ENCODE measurements around the gene ZRANB3.
"Not testable (repeated sequence)": the region's sequence is repeated elsewhere in the genome, so short reads cannot be mapped to it uniquely, and the experiment has no call there.

Gene ZRANB3

DNA sequence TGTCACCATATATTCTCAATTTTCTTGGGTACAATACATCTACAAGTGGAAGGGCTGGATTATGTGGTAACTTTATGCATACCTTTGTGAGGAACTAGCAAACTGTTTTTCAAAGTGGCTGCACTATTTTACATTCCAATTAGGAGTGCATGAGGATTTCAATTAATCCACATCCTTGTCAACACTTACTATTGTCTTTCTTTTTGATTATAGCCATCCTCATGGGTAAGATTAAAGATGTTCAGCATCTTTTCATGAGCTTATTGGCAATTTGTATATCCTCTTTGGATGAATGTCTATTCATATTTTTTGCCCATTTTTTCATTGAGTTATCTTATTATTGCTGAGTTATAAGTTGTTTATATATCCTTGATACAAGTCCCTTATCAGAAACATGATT lies 73.7 kb downstream of the ZRANB3 start:
- no peak overlapping the region for H3K4me3 ChIP-seq (replicated peaks; ENCODE audit: low read depth, low read length)
- DNase-seq (ENCODE audit: extremely low read depth, low read depth): no peak
- no peak for TF ChIP-seq CTCF (IDR thresholded peaks at IDR 0.05; ENCODE audit: low read depth, low read length, missing control alignments)

DNA sequence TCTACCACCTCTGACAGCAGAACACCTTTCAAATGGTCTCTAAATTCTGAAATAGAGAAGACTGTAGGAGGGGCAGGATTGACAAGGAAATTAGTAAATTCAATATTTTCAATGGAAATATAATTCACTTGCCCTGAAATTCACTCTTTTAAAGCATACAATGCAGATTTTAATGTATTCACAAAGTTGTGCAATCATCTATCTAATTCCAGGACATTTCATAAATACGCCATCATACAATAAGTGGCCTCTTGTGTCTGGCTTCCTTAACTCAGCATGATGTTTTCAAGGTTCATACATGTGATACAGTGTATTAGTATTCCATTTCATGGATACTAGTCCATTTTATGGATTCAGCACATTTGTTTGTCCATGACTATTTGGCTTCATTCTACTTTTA lies 74.2 kb downstream of the ZRANB3 start:
- no peak for TF ChIP-seq CTCF (IDR thresholded peaks at IDR 0.05; ENCODE audit: low read depth, low read length, missing control alignments)
- H3K4me3 ChIP-seq (replicated peaks; ENCODE audit: low read depth, low read length): no peak overlapping the region
- DNase-seq (ENCODE audit: extremely low read depth, low read depth): no peak

DNA sequence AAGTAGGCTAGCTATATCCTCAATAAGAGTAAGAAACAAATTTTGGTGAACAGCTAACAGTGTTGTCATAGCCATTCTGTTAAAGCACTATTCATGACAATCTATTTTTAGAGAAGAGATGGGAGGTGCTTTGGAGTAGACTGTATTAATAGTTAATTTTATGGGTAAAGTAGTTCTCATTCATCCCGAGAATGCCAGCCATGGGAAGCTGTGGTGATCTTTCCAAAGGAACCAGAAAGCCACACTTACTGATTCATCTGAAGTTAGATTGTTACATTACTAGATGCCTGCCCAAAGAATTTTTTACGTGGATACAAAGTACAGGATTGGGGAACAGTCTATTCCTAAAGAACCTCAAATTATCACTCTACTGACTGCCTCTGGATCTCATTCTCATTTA lies 74.6 kb downstream of the ZRANB3 start:
- H3K4me3 ChIP-seq (replicated peaks; ENCODE audit: low read depth, low read length): no peak overlapping the region
- no peak for DNase-seq (ENCODE audit: extremely low read depth, low read depth)
- TF ChIP-seq CTCF (IDR thresholded peaks at IDR 0.05; ENCODE audit: low read depth, low read length, missing control alignments): no peak

DNA sequence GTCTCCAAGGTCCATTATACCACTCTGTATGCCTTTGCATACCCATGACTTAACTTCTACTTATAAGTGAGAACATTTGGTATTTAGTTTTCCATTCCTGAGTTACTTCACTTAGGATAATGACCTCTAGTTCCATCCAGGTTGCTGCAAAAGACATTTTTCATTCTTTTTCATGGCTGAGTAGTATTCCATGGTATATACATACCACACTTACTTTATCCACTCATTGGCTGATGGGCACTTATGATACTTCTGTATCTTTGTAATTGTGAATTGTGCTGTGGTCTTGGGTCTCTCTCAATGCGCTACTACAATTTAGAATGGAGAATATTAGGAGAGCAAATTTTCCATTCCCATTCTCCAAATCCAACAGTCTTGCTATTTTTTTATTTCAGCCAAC lies 76.4 kb downstream of the ZRANB3 start:
- H3K4me3 ChIP-seq (replicated peaks; ENCODE audit: low read depth, low read length): no peak overlapping the region
- no peak for DNase-seq (ENCODE audit: extremely low read depth, low read depth)
- no peak for TF ChIP-seq CTCF (IDR thresholded peaks at IDR 0.05; ENCODE audit: low read depth, low read length, missing control alignments)

GRCh38 chr2:135453027-135453426 lies 78.0 kb downstream of the ZRANB3 start:
- not testable (repeated sequence) for DNase-seq (ENCODE audit: extremely low read depth, low read depth); H3K4me3 ChIP-seq (replicated peaks; ENCODE audit: low read depth, low read length)

DNA sequence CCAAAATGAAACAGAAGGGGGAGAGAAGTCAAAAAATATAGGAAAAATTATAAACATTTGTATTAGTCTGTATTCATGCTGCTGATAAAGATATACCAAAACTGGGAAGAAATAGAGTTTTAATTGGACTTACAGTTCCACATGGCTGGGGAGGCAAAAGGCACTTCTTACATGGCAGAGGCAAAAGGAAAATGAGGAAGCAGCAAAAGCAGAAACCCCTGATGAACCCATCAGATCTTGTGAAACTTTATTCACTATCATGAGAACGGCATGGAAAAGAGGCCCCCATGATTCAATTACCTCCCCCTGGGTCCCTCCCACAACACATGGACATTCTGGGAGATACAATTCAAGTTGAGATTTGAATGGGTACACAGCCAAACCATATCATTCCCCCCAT lies 79.1 kb downstream of the ZRANB3 start:
- DNase-seq (ENCODE audit: extremely low read depth, low read depth): no peak
- H3K4me3 ChIP-seq (replicated peaks; ENCODE audit: low read depth, low read length): no peak overlapping the region
- TF ChIP-seq CTCF (IDR thresholded peaks at IDR 0.05; ENCODE audit: low read depth, low read length, missing control alignments): no peak

GRCh38 chr2:135443013-135443412 lies 88.0 kb downstream of the ZRANB3 start:
- DNase-seq (ENCODE audit: extremely low read depth, low read depth); H3K4me3 ChIP-seq (replicated peaks; ENCODE audit: low read depth, low read length): not testable (repeated sequence)

GRCh38 chr2:135435155-135435554 lies 95.9 kb downstream of the ZRANB3 start:
- not testable (repeated sequence) for DNase-seq (ENCODE audit: extremely low read depth, low read depth); H3K4me3 ChIP-seq (replicated peaks; ENCODE audit: low read depth, low read length)

DNA sequence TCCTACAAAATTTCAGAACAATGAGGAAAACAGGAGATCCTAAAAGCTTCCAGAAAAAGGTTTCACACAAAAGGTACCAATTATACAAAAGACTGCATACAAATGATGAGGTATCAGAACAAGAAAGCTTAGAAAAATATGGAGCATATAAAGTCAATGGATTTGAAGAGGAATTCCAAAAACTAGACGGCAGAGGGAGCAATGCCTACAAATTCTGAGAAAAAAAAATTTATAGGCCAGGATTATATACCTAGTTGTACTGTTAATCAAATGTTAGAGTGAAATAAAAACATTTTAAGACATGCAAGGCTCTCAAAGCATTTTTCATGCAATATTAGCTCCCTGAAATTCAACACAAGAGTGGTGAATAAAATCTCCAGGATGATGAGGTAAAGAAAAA lies 106.2 kb downstream of the ZRANB3 start:
- no peak overlapping the region for H3K4me3 ChIP-seq (replicated peaks; ENCODE audit: low read depth, low read length)
- DNase-seq (ENCODE audit: extremely low read depth, low read depth): no peak

More for the DNA sequence above, 106.2 kb downstream of the ZRANB3 start:
- no peak for TF ChIP-seq CTCF (IDR thresholded peaks at IDR 0.05; ENCODE audit: low read depth, low read length, missing control alignments)

All from HFF-Myc (cell line).